ENCODE data around the gene PDK2.

GRCh38 chr17:50046179-50046578 lies 49.0 kb upstream of the PDK2 start:
- TF ChIP-seq DPF2 (IDR thresholded peaks at IDR 0.05) = no peak
- TF ChIP-seq EZH2 (IDR thresholded peaks at IDR 0.05; ENCODE audit: borderline replicate concordance, control insufficient read depth, low read depth, low read length) = no peak
- TF ChIP-seq JUND (IDR thresholded peaks at IDR 0.05; ENCODE audit: low read depth, low read length) = no peak
- TF ChIP-seq TCF12 (IDR thresholded peaks at IDR 0.05; ENCODE audit: low read depth, low read length) = no peak
- no peak for TF ChIP-seq SMC3 (IDR thresholded peaks at IDR 0.05; ENCODE audit: borderline replicate concordance, low read length)
- TF ChIP-seq YY1 (IDR thresholded peaks at IDR 0.05; ENCODE audit: low read depth, low read length) = no peak
- no peak for TF ChIP-seq CTCF (IDR thresholded peaks at IDR 0.05 in 2 of 3, conservative IDR thresholded peaks at IDR 0.05 in 1 of 3; ENCODE audit: control insufficient read depth in 2 of 3, extremely low read depth in 1 of 3, insufficient read depth in 1 of 3, low read depth in 3 of 3, low read length in 3 of 3)
